GM08714 (cell line): ENCODE data around the gene PLCB1.
"Not testable (repeated sequence)": the region's sequence is repeated elsewhere in the genome, so short reads cannot be mapped to it uniquely, and the experiment has no call there.

Source experiments
- H3K4me3 ChIP-seq: fragments of 200-500 bp; sonication (Bioruptor generic); 2 replicates; pipeline ENCODE4 v1.5.1; 2014; ENCODE audit warnings: mild to moderate bottlenecking, low read length, inconsistent platforms
- ZNF274 ChIP-seq: IDR thresholded peaks from 2 replicates; pipeline ENCODE4 v1.6.1; 2012; ENCODE audit warnings: mild to moderate bottlenecking, low read depth, low read length

PLCB1 gene

GRCh38 chr20:8432435-8433148, 300.5 kb downstream of the PLCB1 start:
- no peak for TF ChIP-seq ZNF274
- no peak overlapping the region for H3K4me3 ChIP-seq

DNA sequence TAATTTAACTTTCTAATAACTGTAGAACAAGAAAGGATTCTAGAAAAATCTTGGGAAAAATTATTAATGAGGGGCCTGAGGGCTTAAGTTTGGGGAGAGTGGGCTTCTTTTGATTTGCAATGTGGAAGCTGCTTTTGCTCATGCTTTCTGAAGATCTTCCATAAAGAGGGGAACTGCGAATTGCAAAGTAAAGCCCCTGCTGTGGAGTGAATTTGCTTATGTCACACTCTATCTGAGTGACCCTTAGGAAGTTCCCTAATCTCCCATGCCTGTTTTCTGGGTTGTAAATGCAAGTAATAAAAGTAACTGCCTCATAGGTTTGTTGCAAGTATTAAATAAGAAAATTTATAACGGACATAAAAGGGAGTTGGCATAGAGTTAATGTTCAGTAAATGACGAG, 301.2 kb downstream of the PLCB1 start:
- no peak for TF ChIP-seq ZNF274
- H3K4me3 ChIP-seq, result no peak overlapping the region

GRCh38 chr20:8434326-8434876, 302.3 kb downstream of the PLCB1 start:
- no peak overlapping the region for H3K4me3 ChIP-seq
- no peak for TF ChIP-seq ZNF274

DNA sequence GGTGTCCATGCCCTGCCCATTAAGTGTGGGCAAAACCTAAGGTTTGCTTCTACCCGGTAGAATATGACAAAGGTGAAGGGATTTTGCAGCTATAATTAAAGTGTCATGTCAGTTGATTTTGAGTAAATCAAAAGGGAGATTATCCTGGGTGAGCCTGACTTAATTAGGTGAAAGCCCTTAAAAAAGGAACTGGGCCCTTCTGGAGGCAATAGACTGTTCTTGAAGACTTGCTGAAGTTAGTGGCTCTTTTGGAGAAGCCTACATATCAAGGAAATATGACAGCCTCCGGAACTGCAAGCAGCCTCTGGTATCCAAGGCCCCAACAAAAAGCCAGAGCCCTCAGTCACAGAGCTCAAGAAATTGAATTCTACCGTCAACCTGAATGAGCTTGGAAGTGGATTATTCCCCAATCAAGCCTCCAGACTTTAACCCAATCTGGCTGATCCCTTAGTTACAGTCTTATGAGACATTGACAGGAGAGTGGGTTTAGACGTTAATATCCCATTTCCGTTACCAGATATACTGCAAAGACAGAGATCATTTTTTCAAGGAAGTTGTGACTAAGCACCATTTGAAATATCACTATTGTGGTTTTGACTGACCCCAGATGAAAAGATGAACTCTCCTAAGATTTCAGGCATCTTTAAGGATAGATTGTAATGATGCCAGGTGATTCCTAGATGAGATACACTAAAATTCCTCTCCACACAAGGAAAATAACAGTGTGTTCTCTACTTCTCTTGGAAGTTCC, 303.4 kb downstream of the PLCB1 start:
- H3K4me3 ChIP-seq, result no peak overlapping the region
- TF ChIP-seq ZNF274, result no peak

DNA sequence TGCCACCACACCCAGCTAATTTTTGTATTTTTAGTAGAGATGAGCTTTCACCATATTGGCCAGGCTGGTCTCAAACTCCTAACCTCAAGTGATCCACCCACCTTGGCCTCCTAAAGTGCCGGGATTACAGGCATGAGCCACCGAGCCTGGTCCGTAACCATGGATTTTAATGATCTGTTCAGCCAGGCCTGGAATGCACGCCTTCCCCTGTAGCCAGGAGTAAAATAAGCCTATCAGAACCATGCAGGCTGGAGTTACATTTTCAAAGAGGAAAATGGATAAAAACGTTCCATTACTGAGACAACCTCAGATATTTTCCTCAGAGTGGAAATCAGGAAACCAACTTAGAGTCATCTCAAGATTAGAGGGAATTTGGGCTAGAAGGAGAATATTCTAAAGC, 304.9 kb downstream of the PLCB1 start:
- H3K4me3 ChIP-seq, result not testable (repeated sequence)

DNA sequence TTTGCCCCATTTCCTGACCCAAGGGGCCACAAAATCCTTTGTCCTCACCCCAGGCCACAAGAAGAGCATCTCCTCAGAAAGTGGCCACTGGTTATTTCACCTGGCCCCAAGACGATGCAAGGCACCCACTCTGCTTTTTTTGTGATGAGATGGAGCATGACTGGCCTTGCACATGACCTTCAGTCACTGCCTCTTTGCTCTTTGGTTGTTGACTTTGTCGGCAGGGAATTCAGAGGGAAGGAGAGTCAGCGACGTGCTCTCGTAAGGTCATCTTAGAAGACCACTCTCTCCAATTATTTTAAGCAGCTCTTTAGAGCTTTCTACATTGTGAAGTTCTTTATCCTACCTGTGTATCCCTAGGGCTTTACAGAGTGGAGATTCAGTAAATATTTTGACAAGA, 306.7 kb downstream of the PLCB1 start:
- TF ChIP-seq ZNF274, result no peak
- H3K4me3 ChIP-seq, result no peak overlapping the region

DNA sequence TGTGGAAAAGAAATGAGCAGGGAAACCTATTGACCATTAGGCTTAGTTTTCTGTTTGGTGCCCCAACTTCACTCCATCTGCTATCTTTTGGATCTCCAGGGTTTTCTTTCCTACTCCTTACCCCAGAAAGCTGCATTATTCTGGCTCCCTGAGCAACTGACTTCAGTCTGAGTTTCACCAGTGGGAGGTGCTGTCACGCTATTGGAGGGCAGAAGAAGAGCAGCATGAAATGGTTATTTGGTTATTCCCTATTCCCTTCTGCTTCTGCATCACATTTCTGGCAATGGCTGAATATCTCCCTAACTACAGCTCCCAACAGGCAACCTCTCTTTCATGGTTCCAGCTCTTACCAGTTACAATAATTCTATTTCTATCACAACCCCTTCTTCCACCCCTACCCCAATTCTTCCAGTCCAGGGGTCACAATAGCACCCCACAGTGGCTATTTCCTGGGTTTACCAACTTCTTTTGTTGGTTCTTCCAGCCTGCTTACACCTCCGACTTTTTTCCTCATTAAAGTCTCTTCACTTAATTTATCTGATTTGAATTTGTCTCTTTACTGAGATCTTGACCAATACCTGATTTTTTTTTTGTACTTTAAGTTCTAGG, 311.5 kb downstream of the PLCB1 start:
- no peak for TF ChIP-seq ZNF274

GRCh38 chr20:8447262-8448120, 315.4 kb downstream of the PLCB1 start:
- TF ChIP-seq ZNF274, result no peak
- no peak overlapping the region for H3K4me3 ChIP-seq

More for the DNA sequence above, 311.5 kb downstream of the PLCB1 start:
- H3K4me3 ChIP-seq, result no peak overlapping the region

GRCh38 chr20:8449123-8449522, 317.1 kb downstream of the PLCB1 start:
- no peak overlapping the region for H3K4me3 ChIP-seq
- no peak for TF ChIP-seq ZNF274

DNA sequence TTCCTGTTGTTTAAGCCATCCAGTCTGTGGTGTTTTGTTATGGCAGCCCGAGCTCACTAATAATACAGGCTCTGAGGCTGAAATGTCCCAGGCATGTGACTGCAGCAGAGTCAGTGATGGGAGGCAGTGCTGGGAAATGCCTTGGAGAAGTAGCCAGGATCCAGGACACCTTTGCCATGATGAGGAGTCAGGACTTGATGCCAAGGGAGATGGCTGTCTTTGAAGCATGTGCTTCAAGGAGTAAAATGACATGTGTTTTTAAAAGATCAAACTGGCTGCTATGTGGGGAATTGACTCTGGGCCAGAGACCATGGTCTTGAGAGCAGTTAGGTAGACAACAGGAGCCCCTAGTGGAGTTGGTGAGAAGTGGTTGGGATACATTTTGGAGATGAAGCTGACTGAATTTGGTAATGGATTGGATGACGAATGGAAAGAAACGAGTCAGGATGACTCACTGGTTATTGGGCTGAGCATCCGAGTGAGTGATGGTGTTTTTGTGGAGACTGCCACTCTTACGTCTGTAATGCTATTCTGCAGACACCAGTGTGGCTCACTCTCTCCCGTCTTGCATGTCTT, 322.2 kb downstream of the PLCB1 start:
- H3K4me3 ChIP-seq, result no peak overlapping the region
- TF ChIP-seq ZNF274, result no peak

- H3K4me3 ChIP-seq, result no peak overlapping the region
- TF ChIP-seq ZNF274, result no peak
Observed at GRCh38 chr20:8456765-8457164, 324.7 kb downstream of the PLCB1 start.

GRCh38 chr20:8457978-8458377, 325.9 kb downstream of the PLCB1 start:
- no peak overlapping the region for H3K4me3 ChIP-seq
- TF ChIP-seq ZNF274, result no peak

GRCh38 chr20:8461186-8461585, 329.1 kb downstream of the PLCB1 start:
- TF ChIP-seq ZNF274, result no peak

GRCh38 chr20:8464368-8464767, 332.3 kb downstream of the PLCB1 start:
- TF ChIP-seq ZNF274, result no peak
- no peak overlapping the region for H3K4me3 ChIP-seq

More at GRCh38 chr20:8461186-8461585, 329.1 kb downstream of the PLCB1 start:
- H3K4me3 ChIP-seq, result no peak overlapping the region

DNA sequence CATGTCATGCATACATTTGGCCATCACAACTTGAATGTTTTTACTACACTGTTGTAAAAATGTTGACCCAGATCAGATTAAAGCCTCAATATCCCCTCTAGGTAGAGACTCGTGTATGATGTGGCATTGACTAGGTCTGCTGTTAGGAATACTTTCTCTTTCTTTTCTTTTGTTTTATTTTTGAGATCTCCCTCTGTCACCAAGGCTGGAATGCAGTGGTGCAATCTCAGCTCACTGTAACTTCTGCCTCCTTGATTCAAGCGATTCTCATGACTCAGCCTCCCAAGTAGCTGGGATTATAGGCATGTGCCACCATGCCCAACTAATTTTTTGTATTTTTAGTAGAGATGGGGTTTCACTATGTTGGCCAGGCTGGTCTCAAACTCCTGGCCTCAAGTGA, 334.7 kb downstream of the PLCB1 start:
- H3K4me3 ChIP-seq, result not testable (repeated sequence)
